Prostate gland (tissue), 2 donors: ENCODE results near the gene LAP3.

Experiments
- CTCF ChIP-seq, 4 experiments: fragments of 200-600 bp in 2 of 4; fragments of 450-650 bp in 2 of 4; sonication (generic) in 2 of 4; IDR thresholded peaks; 1 replicate in 3 of 4; 2 replicates in 1 of 4; pipeline ENCODE4 v1.5.1; 2016 to 2019; ENCODE audit warnings: antibody characterized with exemption in 4 of 4, mild to moderate bottlenecking in 2 of 4, moderate library complexity in 2 of 4
- POLR2A ChIP-seq: fragments of 450-650 bp; IDR thresholded peaks from one replicate; pipeline ENCODE4 v1.6.1; 2016; ENCODE audit warnings: antibody characterized with exemption, mild to moderate bottlenecking
- POLR2AphosphoS5 ChIP-seq: sonication (generic); formaldehyde crosslinking; IDR thresholded peaks from one replicate; pipeline ENCODE4 v1.6.1; 2017; ENCODE audit warnings: antibody characterized with exemption

- TF ChIP-seq POLR2A (no peak), CTCF (IDR thresholded peaks at IDR 0.05) (no peak), POLR2AphosphoS5 (no peak)
Observed at GRCh38 chr4:17642398-17642783, 65.4 kb downstream of the LAP3 start.
